Measurements from ENCODE around the gene ROR2.

The ROR2 gene

DNA sequence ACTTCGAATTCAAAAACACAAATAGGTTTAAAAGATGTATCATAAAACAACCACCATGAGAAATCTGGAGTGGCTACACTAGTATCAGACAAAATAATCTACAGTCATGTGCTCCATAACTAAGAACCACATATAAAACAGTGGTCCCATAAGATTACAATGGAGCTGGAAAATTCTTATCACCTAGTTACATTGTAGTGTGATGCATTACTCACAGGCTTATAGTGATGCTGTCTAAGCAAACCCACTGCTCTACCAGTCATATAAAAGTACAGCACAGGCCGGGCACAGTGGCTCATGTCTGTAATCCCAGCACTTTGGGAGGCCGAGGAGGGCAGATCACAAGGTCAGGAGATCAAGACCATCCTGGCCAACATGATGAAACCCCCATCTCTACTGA, 160.1 kb downstream of the ROR2 start:
- no peak for DNase-seq

GRCh38 chr9:91787931-91788330, 162.1 kb downstream of the ROR2 start:
- DNase-seq = no peak

GRCh38 chr9:91786132-91786896, 163.7 kb downstream of the ROR2 start:
- no peak for DNase-seq

GRCh38 chr9:91785447-91785842, 164.6 kb downstream of the ROR2 start:
- DNase-seq = no peak

DNA sequence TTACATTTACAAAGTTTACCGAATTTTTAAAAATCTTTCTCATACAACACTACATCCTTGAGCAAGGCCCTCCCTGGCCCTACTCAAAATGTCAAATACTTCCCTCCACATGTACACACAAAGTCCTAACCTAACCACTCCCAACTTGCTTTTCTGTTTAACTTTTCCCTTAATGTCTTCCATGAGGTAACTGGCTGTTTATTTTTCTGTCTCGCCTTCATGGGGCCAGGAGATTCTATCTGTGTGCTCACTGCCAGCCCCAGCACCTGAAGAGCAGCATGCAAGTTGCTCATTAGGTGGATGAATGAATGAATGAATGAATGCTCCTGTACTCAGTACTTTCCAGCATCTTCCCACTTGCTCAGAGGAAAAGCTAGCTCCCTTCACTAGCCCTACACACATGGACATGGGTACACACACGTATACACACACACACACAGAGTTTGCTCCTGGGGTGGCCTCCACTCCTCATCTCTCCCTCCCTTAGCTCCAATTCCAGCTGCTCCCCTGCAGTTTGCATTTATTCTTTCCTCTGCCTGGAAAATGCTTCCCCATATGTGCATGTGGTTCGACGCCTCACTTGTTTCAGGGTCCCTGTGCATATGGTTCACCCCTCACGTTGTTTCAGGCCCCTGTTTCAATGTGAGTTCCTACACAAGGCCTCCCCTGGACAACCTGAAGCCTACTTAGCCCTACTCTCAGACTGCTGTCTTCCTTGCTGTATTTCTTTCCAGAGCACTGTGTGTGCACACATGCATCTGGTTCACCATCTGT, 165.2 kb downstream of the ROR2 start:
- no peak for DNase-seq

DNA sequence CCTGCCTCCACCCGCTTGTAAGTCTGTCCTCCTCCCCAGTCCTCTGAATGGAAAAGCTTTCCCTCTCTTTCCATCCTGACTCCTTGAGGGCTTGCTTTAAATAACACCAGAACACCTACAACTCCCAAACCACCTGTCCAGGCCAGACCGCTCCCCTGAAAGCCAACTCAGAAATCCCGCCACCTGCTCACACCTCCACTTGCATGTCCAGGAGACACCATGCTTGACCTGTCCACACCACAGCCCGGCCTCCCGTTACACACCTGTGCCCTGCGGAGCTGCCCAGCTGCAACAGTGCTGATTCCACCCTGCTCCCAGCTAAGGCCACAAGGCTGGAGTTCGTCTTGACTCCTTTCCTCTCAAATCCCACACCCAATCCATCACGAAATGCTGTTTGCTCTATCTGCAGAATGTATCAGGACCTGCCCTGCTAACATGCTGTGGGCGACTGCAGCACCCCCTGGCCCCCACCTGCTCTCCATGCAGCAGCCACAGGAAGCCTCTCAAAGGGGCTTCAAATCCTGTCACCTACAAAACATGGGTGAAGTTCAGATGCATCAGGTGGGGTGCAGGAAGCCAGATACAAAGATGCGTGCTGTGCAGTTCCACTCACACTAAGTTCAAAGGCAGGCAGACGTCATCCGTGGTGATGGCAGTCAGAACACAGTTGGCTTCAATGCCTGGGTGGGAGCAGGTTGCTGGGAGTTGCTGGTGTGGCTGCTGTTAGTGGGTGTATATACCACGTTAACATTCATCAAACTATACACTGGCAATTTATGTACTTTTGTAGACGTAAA, 166.0 kb downstream of the ROR2 start:
- DNase-seq = no peak

DNA sequence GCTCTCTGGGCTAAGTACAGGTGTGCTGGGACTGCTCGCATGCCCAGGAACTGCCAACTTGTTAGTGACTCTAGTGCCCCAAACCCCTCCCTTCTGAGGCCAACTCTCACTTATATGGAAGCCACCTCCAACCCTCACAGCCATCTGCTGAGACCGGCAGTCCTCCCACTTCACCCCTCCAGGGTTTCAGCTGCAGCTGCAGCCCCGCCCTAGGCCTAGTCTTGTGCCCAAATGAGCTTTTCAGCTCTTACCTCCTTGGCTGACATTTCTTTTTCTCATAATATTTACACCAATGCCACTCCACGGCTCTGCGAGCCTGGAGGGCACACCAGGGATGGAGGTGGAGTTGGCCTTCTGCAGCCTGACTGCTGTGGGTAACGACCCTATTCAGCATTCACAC, 166.6 kb downstream of the ROR2 start:
- DNase-seq = no peak

GRCh38 chr9:91782708-91783214, 167.3 kb downstream of the ROR2 start:
- no peak for DNase-seq

DNA sequence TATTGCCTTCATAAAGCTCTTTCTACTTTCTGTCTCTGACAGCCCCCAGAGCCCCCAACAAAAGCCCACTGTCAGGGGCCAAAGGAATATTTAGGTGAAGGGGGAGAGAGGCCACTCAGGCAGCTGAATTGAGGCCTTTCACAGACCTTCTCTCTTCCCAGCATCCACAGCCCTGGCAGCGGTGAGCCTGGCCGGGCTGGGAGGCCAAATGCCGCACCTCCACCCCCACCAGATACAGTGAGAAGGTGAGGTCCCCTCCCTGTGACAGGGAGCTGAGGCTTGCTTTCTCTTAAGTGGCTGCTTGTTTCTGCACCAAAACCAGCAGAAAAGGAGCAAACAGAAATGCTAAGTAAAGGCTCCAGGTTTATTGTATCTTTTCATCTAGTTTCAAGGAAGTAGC, 168.1 kb downstream of the ROR2 start:
- no peak for DNase-seq

DNA sequence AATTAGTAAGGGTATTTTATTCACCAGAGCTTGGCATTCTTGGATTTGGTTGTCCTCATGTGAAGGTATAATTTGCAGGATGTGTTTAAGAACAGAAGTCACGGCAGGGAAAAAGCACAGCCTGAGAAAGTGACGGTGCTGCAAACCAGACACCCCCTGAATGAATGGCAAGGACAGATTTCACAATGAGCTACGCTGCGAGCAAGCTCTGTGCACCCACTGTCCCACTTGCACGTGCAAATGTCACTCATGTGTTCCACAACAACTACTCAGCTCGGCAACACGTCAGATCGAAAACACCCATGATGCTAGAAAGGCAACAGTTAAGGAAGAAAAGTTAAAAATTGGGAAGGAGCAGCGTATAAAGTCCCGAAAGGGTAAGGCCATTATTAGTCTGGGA, 168.9 kb downstream of the ROR2 start:
- no peak for DNase-seq

- DNase-seq = no peak
Observed at GRCh38 chr9:91778031-91778430, 172.0 kb downstream of the ROR2 start.

GRCh38 chr9:91777292-91777830, 172.7 kb downstream of the ROR2 start:
- DNase-seq = no peak

DNA sequence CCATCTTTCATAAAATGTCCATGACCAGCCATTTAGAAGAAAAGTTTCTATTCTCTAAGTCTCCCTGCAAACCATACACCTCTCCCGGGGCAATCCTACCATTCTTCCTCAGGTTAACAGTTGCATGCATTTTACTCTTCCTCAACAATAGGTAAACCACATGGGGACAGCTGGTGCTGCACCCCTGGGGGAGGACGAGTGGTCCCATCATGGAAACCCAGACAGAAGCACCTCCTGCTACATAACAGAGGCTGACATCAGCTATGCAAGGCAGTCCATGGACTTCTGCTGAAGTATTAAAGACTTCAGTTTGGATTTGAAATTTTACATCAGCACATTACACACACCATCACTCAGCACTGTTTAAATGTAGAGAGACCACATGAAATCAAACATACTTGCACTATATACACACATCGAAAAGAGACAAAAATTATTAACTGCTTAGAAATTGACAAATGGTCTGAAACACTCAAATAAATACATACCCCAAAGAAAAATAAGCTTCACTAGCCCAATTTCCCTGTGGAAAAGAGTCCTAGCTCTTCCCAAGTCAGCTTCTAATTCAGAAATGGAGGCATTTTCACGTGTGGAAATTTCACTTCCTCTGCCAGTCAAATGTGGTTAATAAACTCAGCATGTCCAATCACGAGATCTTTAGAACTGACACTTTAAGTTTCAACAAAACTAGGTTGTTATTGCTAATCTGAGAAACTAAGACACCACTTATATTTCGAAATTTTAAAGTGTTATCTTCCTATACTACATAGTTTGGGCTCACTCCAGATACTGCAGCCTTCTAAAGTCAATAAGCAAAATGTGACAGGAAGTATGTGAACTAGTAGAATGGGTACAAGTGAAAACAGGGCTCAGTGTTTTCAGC, 173.4 kb downstream of the ROR2 start:
- no peak for DNase-seq

GRCh38 chr9:91775708-91776028, 174.4 kb downstream of the ROR2 start:
- no peak for DNase-seq

DNA sequence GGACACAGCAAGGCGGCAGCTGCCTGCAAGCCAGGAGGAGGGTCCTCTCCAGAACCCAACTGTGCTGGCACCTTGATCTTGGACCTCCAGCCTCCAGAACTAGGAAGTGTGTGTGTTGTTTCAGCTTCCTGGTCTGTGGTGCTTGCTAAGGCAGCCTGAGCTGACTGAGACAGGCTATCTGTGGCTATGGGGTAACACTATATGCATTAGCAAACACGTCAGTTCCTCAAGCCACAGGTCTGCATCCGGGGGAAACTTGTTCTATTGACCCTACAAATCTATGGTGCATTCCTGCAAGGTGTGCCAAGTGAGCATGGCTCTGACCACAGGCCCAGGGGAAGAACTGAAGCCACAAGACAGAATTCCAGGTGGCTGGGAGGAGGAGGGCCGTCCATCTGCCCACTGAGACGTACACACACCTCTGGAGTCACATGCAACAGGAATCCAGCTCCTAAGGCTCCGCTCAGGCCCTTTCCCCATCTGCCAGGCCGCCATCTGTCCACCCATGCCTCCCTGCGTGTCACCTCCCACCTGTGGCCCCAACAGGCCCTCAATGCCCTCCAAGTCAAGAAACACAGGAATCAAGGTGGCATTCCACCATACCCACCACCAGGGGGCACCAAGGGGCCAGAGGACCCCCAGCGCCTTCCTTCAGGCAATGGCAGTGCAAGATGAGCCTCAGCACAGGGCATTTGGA, 174.9 kb downstream of the ROR2 start:
- DNase-seq = peak; percentile 37 to 58

DNA sequence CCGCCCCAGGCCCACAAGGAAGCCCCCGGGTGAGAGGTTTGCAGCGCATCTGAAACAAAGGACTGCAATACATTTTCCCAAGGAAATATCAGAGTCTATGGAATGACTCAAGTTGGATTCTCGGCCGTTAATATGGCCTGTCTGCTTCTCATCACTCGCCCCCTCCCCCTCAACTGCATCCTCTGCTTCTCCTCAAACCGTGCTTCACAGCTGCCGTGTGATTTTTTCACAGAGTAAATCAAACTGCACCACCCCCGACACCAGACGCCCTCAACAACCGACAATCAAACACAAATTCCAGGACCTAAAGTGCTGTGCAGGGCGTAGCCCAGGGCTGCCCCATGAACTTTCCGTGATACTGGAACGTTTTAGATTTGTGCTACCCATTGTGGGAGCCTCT, 176.9 kb downstream of the ROR2 start:
- DNase-seq = no peak

DNA sequence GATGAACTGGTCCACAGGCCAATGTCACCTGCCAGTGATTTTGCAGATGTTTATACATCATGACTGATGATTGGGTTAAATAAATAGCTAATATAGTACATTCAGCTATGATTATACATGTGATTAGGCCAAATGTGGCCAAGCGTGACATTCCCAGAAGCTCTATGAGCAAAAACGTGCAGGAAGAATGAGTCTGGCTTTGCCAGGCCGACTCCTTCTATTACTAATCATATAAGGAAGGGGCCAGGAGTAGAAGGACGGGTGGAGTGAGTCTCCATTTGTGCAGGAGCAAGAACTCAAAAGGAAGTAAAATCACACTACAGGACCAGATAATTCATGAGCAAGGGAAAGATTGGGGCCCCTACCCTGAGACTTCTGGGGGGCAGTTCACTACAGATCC, 178.2 kb downstream of the ROR2 start:
- DNase-seq = no peak

DNA sequence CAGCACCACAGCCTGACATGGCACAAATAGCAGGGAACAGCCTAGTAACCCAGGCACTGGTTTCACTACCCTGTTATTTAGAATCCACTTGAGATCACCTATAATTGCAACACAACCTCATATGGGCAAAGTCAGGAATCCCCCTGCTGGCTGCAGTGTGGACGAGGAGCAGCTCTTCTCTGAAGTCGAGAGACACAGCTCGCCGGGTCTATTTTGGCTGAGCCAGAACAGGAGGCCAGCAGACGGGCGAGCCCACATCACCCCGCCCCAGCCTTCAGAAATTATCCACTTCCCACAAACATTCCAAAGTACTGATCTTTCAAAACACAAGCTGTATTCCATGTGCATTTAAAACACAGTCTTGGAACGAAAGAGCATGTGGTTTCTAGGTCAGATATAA, 179.0 kb downstream of the ROR2 start:
- no peak for DNase-seq

DNA sequence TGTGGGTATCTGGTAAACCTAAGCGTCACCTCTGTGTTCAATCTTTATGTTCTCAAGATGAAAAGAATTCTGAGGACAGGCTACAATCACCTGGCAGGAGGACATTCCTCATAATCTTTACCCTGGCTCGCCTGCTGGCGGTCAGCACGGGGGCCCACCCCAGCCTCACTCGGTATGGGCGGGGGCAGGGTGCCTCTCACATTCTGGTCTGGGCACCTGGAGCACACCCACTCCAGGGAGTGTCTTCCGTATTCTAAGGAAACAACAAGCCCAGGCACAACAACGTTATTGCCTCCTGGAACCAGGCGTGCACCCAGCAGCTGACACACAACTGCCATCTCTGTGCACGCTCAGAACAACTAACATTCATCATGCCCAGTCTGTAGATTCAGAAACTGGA, 179.8 kb downstream of the ROR2 start:
- DNase-seq = no peak

GRCh38 chr9:91768977-91769916, 180.8 kb downstream of the ROR2 start:
- no peak for DNase-seq

All from Kasumi-1 (cell line).